RWPE1 (cell line): ENCODE measurements around the gene NRP2.

Experiments used
- CTCF ChIA-PET: fragments of 350-600 bp; sonication (Branson Sonifier 250); formaldehyde crosslinking; extraction: SDS; loops from one replicate; lab custom pipeline; 2021; lab: Yijun Ruan, JAX
- POLR2A ChIA-PET: fragments of 400-600 bp; formaldehyde crosslinking; extraction: SDS; loops from one replicate; lab custom pipeline; 2020; ENCODE audit warnings: antibody characterized with exemption; ENCODE audit not compliant: low non-redundant PET; lab: Yijun Ruan, JAX
- DNase-seq: peaks from one replicate; pipeline ENCODE4 v3.0.0; 2012; ENCODE audit warnings: low spot score
- H3K27ac ChIP-seq: fragments of 450-650 bp; 2 replicates; pipeline ENCODE4 v1.5.1; 2017
- CTCF ChIP-seq: fragments of 450-650 bp; conservative IDR thresholded peaks from 2 replicates; pipeline ENCODE4 v1.5.1; 2017; ENCODE audit warnings: low read depth, mild to moderate bottlenecking

The NRP2 gene

GRCh38 chr2:205682239-205682970, at the start of gene NRP2:
Gene NRP2, plus strand, starts transcription at chr2:205682501. Its CDS starts 790 bp downstream, at chr2:205683291.
- POLR2A ChIA-PET, result no interaction called here
- H3K27ac ChIP-seq, result peak within 1 kb of the TSS; percentile 72
- CTCF ChIA-PET, result interaction anchor here (0.7 kb wide), 4 partner anchors 19 to 400 kb away, joined by 3 to 6 read pairs (median 6); no protein-coding TSS in a partner anchor

GRCh38 chr2:205633994-205634393, 48.3 kb upstream of the NRP2 start:
- TF ChIP-seq CTCF, result no peak
- CTCF ChIA-PET, result no interaction called here
- POLR2A ChIA-PET, result no interaction called here
- H3K27ac ChIP-seq, result no peak overlapping the region
- DNase-seq, result no peak

More at GRCh38 chr2:205682239-205682970, at the start of gene NRP2:
- DNase-seq, result peak; percentile 64
- no peak for TF ChIP-seq CTCF

GRCh38 chr2:205636549-205637319, 45.6 kb upstream of the NRP2 start:
- POLR2A ChIA-PET, result no interaction called here
- no peak overlapping the region for H3K27ac ChIP-seq
- CTCF ChIA-PET, result interaction anchor here (0.6 to 1.5 kb wide), 3 partner anchors 8 to 177 kb away, joined by 4 to 5 read pairs (median 4); no protein-coding TSS in a partner anchor
- no peak for TF ChIP-seq CTCF
- DNase-seq, result no peak

- TF ChIP-seq CTCF, result no peak
- ChIA-PET CTCF (interaction anchor here (0.6 to 1.5 kb wide), 2 partner anchors 9 to 91 kb away, joined by 4 to 5 read pairs; no protein-coding TSS in a partner anchor), POLR2A (no interaction called here)
- no peak overlapping the region for H3K27ac ChIP-seq
- DNase-seq, result no peak
These were observed 45.0 kb upstream of the NRP2 start for GRCh38 chr2:205637320-205637602.

- DNase-seq, result no peak
- no peak for TF ChIP-seq CTCF
- no peak overlapping the region for H3K27ac ChIP-seq
- CTCF ChIA-PET, result interaction anchor here (0.6 to 1.5 kb wide), 2 partner anchors 10 to 92 kb away, joined by 4 to 5 read pairs; no protein-coding TSS in a partner anchor
- POLR2A ChIA-PET, result no interaction called here
These were observed 44.4 kb upstream of the NRP2 start for GRCh38 chr2:205637779-205638503.

GRCh38 chr2:205640716-205641115, 41.6 kb upstream of the NRP2 start:
- DNase-seq, result no peak
- ChIA-PET POLR2A (no interaction called here), CTCF (no interaction called here)
- TF ChIP-seq CTCF, result no peak
- no peak overlapping the region for H3K27ac ChIP-seq
